Skeletal muscle tissue (tissue), 4 donors: ENCODE data around the gene HASPIN. TPM values are rescaled to one million over a fixed set of nuclear protein-coding genes. Genes with fewer than 3 reads are reported as not detected.

Experiments
- H3K27ac ChIP-seq: one replicate; pipeline ENCODE4 v1.7.0; 2013; ENCODE audit warnings: mild to moderate bottlenecking, low read depth, low read length, inconsistent platforms
- H3K27me3 ChIP-seq, 3 donors: one replicate each; pipeline ENCODE4 v1.7.0; 2013; ENCODE audit warnings: low read length in 3 of 3; ENCODE audit not compliant: control insufficient read depth in 3 of 3, insufficient read depth in 3 of 3
- H3K36me3 ChIP-seq, 3 donors: one replicate each; pipeline ENCODE4 v1.7.0; 2013; ENCODE audit warnings: low read length in 3 of 3; ENCODE audit not compliant: control insufficient read depth in 3 of 3, insufficient read depth in 3 of 3
- H3K4me1 ChIP-seq, 3 donors: one replicate each; pipeline ENCODE4 v1.7.0; 2013; ENCODE audit warnings: low read length in 3 of 3, mild to moderate bottlenecking in 3 of 3; ENCODE audit not compliant: control insufficient read depth in 3 of 3, insufficient read depth in 3 of 3
- H3K4me3 ChIP-seq, 3 donors: one replicate each; pipeline ENCODE4 v1.7.0; 2013; ENCODE audit warnings: low read length in 3 of 3
- H3K9ac ChIP-seq, 3 donors: one replicate each; pipeline ENCODE4 v1.7.0; 2013; ENCODE audit warnings: low read length in 3 of 3, mild to moderate bottlenecking in 3 of 3, moderate library complexity in 2 of 3, low read depth in 1 of 3
- H3K9me3 ChIP-seq, 3 donors: one replicate each; pipeline ENCODE4 v1.7.0; 2013; ENCODE audit warnings: low read length in 3 of 3; ENCODE audit not compliant: control insufficient read depth in 3 of 3
- total RNA-seq: library from RNA; depleted of rRNA; stranded (reverse); fragments of >200 nt; gene quantifications from one replicate; pipeline ENCODE4 v1.2.3, GENCODE V29; 2014
- donor health status: Osteomylitis.

The HASPIN gene
- total RNA-seq, 1 donor from 2014 or later = 2.6 TPM

DNA sequence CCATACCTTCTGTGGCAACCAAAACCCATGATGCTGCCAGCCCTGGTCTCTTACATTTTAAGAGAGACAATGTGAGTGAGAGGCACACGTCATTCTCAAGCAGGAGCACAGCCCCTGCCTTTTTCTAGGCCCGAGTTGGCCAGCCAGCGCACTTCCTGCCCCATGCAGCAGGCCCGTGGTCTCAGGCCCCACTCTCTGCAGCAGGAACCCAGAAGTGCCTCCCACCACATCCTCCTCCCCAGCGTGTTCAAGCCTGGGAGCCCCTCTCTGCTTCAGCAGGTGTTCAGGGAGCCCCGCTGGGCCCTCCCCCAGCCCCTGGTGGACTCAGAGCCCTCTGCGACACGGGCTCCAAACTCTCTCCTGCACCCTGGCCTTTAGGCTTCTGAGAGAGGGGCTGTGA lies 46.8 kb downstream of the HASPIN start:
- Histone ChIP-seq H3K4me1 (no peaks in the 10 kb centered on the region), H3K27me3 (peaks cover 0 to 7% (median 5%) of the 10 kb centered on the region in 3 donors), H3K9me3 (no peaks in the 10 kb centered on the region), H3K4me3 (no peak overlapping the region), H3K27ac (no peak overlapping the region), H3K9ac (no peak overlapping the region), H3K36me3 (no peaks in the 10 kb centered on the region)

DNA sequence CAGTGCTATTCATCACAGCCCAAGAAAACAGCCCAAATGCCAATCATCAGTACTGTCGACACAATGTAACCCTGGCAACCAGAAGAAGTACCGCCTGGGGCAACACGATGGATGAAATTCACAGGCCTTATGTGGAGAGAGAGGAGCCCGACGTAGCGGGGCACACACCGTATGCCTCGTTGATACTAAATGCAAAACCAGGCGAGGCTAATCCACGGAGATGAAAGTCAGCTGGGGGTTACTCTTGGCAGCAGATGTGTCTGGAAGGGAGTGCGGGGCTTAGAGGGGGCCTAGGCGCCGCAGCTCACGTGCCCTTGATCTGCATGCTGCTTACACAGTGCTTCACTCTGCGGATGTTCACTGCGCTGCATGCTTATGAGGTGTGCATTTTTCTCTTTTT lies 47.4 kb downstream of the HASPIN start:
- H3K9ac ChIP-seq = no peak overlapping the region
- no peak overlapping the region for H3K4me3 ChIP-seq
- peaks cover 0 to 7% (median 5%) of the 10 kb centered on the region in 3 donors for H3K27me3 ChIP-seq
- H3K9me3 ChIP-seq = no peaks in the 10 kb centered on the region
- H3K36me3 ChIP-seq = no peaks in the 10 kb centered on the region
- no peaks in the 10 kb centered on the region for H3K4me1 ChIP-seq
- no peak overlapping the region for H3K27ac ChIP-seq

DNA sequence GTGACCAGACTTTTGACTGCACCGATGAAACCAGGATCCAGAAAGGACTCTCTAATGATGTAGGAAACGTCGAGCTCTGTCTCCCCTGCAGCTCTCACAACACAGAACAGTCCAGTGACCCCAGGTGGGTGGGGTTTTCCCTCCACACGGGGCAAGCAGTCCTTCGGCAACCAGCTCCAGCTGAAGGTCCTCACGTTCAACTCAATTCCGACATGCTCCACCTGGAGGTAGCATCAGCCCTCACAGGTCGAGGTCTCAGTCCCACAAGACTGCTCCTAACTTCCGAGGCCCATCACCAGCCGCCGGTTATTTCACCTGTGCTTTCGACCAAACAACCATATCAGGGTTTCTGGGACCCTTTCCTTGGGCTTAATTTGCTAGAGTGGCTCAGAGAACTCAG lies 49.1 kb downstream of the HASPIN start:
- Histone ChIP-seq H3K4me1 (no peaks in the 10 kb centered on the region), H3K36me3 (no peaks in the 10 kb centered on the region), H3K9ac (no peak overlapping the region), H3K4me3 (no peak overlapping the region), H3K27me3 (peaks cover 0 to 7% (median 5%) of the 10 kb centered on the region in 3 donors), H3K27ac (no peak overlapping the region), H3K9me3 (no peaks in the 10 kb centered on the region)

DNA sequence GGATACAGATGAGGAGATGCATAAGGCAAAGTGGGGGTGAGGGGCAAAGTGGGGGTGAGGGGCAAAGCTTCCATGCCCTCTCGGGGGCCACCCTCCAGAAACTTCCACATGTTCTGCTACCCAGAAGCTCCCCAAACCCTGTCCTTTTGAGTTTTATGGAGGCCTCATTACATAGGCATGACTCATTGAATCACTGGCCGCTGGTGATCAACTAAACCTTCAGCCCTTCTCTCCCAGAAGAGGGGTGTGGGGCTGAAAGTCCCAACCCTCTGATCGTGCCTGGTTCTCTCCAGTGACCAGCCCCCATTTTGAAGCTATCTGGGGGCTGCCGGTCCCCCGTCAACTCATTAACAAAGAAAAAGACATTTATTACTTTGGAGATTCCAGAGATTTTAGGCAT lies 49.8 kb downstream of the HASPIN start:
- H3K36me3 ChIP-seq = no peaks in the 10 kb centered on the region
- no peaks in the 10 kb centered on the region for H3K9me3 ChIP-seq
- H3K4me1 ChIP-seq = no peaks in the 10 kb centered on the region
- H3K27me3 ChIP-seq = peaks cover 0 to 5% (median 5%) of the 10 kb centered on the region in 3 donors
- H3K4me3 ChIP-seq = no peak overlapping the region
- no peak overlapping the region for H3K27ac ChIP-seq
- H3K9ac ChIP-seq = no peak overlapping the region

DNA sequence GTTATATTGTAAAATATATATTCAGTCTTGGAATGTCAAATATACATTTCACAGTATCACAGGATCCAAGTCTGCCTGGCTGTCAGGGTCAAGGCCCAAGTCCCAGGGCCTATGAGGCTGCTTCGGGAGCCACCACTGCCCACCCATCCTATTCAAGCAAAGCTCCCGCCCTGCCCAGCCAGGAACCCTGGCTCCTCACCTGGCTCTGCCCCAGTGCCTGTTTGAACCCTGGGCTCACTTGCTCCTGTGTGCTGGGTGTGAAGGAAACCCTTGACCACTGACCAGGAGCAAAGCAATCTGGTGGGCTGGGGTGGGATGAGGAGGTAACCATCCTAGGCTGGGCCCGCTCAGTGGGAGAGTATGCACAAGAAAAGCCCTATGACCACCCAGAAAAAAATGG lies 50.3 kb downstream of the HASPIN start:
- no peak overlapping the region for H3K4me3 ChIP-seq
- H3K9me3 ChIP-seq = no peaks in the 10 kb centered on the region
- H3K27ac ChIP-seq = no peak overlapping the region
- H3K4me1 ChIP-seq = no peaks in the 10 kb centered on the region
- peaks cover 0 to 5% (median 3%) of the 10 kb centered on the region in 3 donors for H3K27me3 ChIP-seq
- H3K36me3 ChIP-seq = no peaks in the 10 kb centered on the region
- no peak overlapping the region for H3K9ac ChIP-seq

Other genes starting within 250 kb of the HASPIN start
- gene ASPA, start 247.9 kb upstream of the HASPIN start, total RNA-seq = 1.6 TPM
- gene TRPV3, start 166.1 kb upstream of the HASPIN start, total RNA-seq = 0.52 TPM
- 2.6 TPM for gene TRPV1, start 114.5 kb upstream of the HASPIN start, total RNA-seq
- 6.8 TPM for gene SHPK, start 87.7 kb upstream of the HASPIN start, total RNA-seq
- gene CTNS, start 87.1 kb upstream of the HASPIN start, total RNA-seq = 11.5 TPM
- 31.3 TPM for gene TAX1BP3, start 55.3 kb upstream of the HASPIN start, total RNA-seq
- gene EMC6, start 55.1 kb upstream of the HASPIN start, total RNA-seq = 14.6 TPM
- gene P2RX5, start 27.7 kb upstream of the HASPIN start, total RNA-seq = 13.0 TPM
- gene ITGAE, start 77.3 kb downstream of the HASPIN start, total RNA-seq = 16.7 TPM
- gene NCBP3, start 122.3 kb downstream of the HASPIN start, total RNA-seq = 17.2 TPM
- gene CAMKK1, start 169.2 kb downstream of the HASPIN start, total RNA-seq = 4.2 TPM
- gene P2RX1, start 192.6 kb downstream of the HASPIN start, total RNA-seq = 1.6 TPM
- 3.7 TPM for gene ATP2A3, start 240.5 kb downstream of the HASPIN start, total RNA-seq